K562 (cell line): ENCODE data around the gene PRDX2. TPM values are rescaled to one million over a fixed set of nuclear protein-coding genes. Genes with fewer than 3 reads are reported as not detected.

Source experiments
- FOS ChIP-seq: IDR thresholded peaks from 3 replicates; pipeline ENCODE4 v1.6.1; 2011; ENCODE audit not compliant: insufficient read length; ENCODE audit errors: extremely low read depth
- GTF2E2 ChIP-seq: fragments of 200-800 bp; sonication (Bioruptor generic); IDR thresholded peaks from 2 replicates; pipeline ENCODE4 v1.6.1; 2016; ENCODE audit warnings: missing genetic modification characterization, missing compliant biosample characterization
- HMG20A ChIP-seq: fragments of 450-650 bp; formaldehyde crosslinking; conservative IDR thresholded peaks from 2 replicates; pipeline ENCODE4 v1.4.0; 2020; ENCODE audit warnings: mild to moderate bottlenecking, mixed read lengths
- JUNB ChIP-seq: fragments of 450-650 bp; formaldehyde crosslinking; conservative IDR thresholded peaks from 2 replicates; pipeline ENCODE4 v1.4.0; 2020; ENCODE audit warnings: mild to moderate bottlenecking
- MAFG ChIP-seq: fragments of 450-650 bp; conservative IDR thresholded peaks from 2 replicates; pipeline ENCODE4 v1.6.1; 2016; ENCODE audit warnings: missing genetic modification characterization, missing compliant biosample characterization
- PURB ChIP-seq: sonication (generic); formaldehyde crosslinking; IDR thresholded peaks from 2 replicates; pipeline ENCODE4 v1.9.0; 2021; ENCODE audit warnings: low read depth, mild to moderate bottlenecking, missing genetic modification reagents
- TGIF2 ChIP-seq: sonication (generic); formaldehyde crosslinking; IDR thresholded peaks from 2 replicates; pipeline ENCODE4 v1.8.1; 2022; ENCODE audit warnings: mild to moderate bottlenecking, missing genetic modification reagents, moderate library complexity
- ZNF77 ChIP-seq: fragments of 250-450 bp; sonication (Bioruptor Pico); IDR thresholded peaks from 2 replicates; pipeline ENCODE4 v1.5.0; 2020
- polyA plus RNA-seq, 8 experiments: library from polyadenylated mRNA; depleted of rRNA in 4 of 8; stranded (reverse) in 5 of 8; unstranded in 3 of 8; fragments of >200 nt; fragmentation: Nextera tagmentation in 2 of 8; fragmentation: Illumina TruSeq in 1 of 8; extraction: Ambion mirVana in 2 of 8; extraction: Trizol in 1 of 8; gene quantifications; 2 replicates each; pipeline versions ENCODE4 v1.2.1 to v1.2.3, GENCODE V29; 2011 to 2014; ENCODE audit warnings: inconsistent platforms in 1 of 8, missing spikeins in 1 of 8
- total RNA-seq, 7 experiments: library from RNA; depleted of rRNA in 6 of 7; stranded (reverse); fragments of >200 nt in 6 of 7; fragmentation: Illumina TruSeq in 2 of 7; extraction: Trizol in 2 of 7; gene quantifications; 2 replicates each; pipeline versions ENCODE4 v1.2.1 to v1.2.3, GENCODE V29; 2011 to 2021; ENCODE audit warnings: low replicate concordance in 1 of 7
- TF ChIP-seq, protein P1 (sequence below): fragments of 450-650 bp; IDR thresholded peaks from 2 replicates; pipeline ENCODE4 v1.6.1; 2016; ENCODE audit warnings: mild to moderate bottlenecking, moderate library complexity
- TF ChIP-seq, protein P2 (sequence below): sonication (generic); formaldehyde crosslinking; IDR thresholded peaks from 2 replicates; pipeline ENCODE4 v1.8.1; 2023; ENCODE audit warnings: mild to moderate bottlenecking, missing genetic modification reagents, moderate library complexity
- TF ChIP-seq, protein P3 (sequence below), 2 experiments: fragments of 200-800 bp in 1 of 2; sonication (Bioruptor generic) in 1 of 2; sonication (generic) in 1 of 2; formaldehyde crosslinking in 1 of 2; IDR thresholded peaks in 1 of 2; conservative IDR thresholded peaks in 1 of 2; 2 replicates each; pipeline versions ENCODE4 v1.5.0 to v1.6.1; 2016 to 2020; ENCODE audit warnings: missing compliant biosample characterization in 1 of 2, missing genetic modification characterization in 1 of 2, missing genetic modification reagents in 1 of 2
- TF ChIP-seq, protein P4 (sequence below): sonication (generic); formaldehyde crosslinking; IDR thresholded peaks from 2 replicates; pipeline ENCODE4 v1.8.0; 2022; ENCODE audit warnings: mild to moderate bottlenecking, missing genetic modification reagents

PRDX2 gene
- total and polyA plus RNA-seq, 9 of the 15 experiments (the other 6 are each of a cell fraction or from before 2014, with no cell fraction given), result 206 to 1,183 (median 415) TPM

DNA sequence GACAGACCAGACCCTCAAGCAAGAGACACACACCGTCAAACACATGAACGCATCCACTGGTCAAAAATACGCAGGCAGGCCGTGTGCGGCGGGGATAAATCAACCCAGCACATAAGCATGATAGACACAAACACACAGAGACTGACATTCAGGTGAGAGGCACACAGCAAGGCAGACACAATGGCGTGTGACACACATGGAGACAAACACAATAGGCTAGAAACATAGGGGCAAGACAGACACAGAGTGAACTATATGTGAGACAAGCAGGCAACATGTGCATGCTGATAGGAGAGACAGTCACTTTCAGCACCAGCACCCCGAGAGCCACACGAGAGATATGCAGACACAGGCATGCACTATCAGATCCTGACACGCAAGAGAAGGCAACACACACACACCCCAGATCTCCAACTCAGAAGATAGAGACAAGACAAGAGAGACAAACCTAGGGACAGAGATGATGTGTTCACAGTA lies 17.2 kb downstream of the PRDX2 start (continued):
- TF ChIP-seq, protein P1, sequence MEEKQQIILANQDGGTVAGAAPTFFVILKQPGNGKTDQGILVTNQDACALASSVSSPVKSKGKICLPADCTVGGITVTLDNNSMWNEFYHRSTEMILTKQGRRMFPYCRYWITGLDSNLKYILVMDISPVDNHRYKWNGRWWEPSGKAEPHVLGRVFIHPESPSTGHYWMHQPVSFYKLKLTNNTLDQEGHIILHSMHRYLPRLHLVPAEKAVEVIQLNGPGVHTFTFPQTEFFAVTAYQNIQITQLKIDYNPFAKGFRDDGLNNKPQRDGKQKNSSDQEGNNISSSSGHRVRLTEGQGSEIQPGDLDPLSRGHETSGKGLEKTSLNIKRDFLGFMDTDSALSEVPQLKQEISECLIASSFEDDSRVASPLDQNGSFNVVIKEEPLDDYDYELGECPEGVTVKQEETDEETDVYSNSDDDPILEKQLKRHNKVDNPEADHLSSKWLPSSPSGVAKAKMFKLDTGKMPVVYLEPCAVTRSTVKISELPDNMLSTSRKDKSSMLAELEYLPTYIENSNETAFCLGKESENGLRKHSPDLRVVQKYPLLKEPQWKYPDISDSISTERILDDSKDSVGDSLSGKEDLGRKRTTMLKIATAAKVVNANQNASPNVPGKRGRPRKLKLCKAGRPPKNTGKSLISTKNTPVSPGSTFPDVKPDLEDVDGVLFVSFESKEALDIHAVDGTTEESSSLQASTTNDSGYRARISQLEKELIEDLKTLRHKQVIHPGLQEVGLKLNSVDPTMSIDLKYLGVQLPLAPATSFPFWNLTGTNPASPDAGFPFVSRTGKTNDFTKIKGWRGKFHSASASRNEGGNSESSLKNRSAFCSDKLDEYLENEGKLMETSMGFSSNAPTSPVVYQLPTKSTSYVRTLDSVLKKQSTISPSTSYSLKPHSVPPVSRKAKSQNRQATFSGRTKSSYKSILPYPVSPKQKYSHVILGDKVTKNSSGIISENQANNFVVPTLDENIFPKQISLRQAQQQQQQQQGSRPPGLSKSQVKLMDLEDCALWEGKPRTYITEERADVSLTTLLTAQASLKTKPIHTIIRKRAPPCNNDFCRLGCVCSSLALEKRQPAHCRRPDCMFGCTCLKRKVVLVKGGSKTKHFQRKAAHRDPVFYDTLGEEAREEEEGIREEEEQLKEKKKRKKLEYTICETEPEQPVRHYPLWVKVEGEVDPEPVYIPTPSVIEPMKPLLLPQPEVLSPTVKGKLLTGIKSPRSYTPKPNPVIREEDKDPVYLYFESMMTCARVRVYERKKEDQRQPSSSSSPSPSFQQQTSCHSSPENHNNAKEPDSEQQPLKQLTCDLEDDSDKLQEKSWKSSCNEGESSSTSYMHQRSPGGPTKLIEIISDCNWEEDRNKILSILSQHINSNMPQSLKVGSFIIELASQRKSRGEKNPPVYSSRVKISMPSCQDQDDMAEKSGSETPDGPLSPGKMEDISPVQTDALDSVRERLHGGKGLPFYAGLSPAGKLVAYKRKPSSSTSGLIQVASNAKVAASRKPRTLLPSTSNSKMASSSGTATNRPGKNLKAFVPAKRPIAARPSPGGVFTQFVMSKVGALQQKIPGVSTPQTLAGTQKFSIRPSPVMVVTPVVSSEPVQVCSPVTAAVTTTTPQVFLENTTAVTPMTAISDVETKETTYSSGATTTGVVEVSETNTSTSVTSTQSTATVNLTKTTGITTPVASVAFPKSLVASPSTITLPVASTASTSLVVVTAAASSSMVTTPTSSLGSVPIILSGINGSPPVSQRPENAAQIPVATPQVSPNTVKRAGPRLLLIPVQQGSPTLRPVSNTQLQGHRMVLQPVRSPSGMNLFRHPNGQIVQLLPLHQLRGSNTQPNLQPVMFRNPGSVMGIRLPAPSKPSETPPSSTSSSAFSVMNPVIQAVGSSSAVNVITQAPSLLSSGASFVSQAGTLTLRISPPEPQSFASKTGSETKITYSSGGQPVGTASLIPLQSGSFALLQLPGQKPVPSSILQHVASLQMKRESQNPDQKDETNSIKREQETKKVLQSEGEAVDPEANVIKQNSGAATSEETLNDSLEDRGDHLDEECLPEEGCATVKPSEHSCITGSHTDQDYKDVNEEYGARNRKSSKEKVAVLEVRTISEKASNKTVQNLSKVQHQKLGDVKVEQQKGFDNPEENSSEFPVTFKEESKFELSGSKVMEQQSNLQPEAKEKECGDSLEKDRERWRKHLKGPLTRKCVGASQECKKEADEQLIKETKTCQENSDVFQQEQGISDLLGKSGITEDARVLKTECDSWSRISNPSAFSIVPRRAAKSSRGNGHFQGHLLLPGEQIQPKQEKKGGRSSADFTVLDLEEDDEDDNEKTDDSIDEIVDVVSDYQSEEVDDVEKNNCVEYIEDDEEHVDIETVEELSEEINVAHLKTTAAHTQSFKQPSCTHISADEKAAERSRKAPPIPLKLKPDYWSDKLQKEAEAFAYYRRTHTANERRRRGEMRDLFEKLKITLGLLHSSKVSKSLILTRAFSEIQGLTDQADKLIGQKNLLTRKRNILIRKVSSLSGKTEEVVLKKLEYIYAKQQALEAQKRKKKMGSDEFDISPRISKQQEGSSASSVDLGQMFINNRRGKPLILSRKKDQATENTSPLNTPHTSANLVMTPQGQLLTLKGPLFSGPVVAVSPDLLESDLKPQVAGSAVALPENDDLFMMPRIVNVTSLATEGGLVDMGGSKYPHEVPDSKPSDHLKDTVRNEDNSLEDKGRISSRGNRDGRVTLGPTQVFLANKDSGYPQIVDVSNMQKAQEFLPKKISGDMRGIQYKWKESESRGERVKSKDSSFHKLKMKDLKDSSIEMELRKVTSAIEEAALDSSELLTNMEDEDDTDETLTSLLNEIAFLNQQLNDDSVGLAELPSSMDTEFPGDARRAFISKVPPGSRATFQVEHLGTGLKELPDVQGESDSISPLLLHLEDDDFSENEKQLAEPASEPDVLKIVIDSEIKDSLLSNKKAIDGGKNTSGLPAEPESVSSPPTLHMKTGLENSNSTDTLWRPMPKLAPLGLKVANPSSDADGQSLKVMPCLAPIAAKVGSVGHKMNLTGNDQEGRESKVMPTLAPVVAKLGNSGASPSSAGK, result peak; percentile 68
- TF ChIP-seq TGIF2 (CRISPR knock-in tag) (no peak), JUNB (no peak), FOS (no peak), GTF2E2 (tag) (no peak), HMG20A (CRISPR knock-in tag) (no peak), MAFG (tag) (no peak; the same call in 1 of the 2 replicates), ZNF77 (CRISPR knock-in tag) (no peak), PURB (no peak)
- TF ChIP-seq, protein P2, sequence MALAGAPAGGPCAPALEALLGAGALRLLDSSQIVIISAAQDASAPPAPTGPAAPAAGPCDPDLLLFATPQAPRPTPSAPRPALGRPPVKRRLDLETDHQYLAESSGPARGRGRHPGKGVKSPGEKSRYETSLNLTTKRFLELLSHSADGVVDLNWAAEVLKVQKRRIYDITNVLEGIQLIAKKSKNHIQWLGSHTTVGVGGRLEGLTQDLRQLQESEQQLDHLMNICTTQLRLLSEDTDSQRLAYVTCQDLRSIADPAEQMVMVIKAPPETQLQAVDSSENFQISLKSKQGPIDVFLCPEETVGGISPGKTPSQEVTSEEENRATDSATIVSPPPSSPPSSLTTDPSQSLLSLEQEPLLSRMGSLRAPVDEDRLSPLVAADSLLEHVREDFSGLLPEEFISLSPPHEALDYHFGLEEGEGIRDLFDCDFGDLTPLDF (CRISPR knock-in tag), result no peak
- TF ChIP-seq, protein P3, sequence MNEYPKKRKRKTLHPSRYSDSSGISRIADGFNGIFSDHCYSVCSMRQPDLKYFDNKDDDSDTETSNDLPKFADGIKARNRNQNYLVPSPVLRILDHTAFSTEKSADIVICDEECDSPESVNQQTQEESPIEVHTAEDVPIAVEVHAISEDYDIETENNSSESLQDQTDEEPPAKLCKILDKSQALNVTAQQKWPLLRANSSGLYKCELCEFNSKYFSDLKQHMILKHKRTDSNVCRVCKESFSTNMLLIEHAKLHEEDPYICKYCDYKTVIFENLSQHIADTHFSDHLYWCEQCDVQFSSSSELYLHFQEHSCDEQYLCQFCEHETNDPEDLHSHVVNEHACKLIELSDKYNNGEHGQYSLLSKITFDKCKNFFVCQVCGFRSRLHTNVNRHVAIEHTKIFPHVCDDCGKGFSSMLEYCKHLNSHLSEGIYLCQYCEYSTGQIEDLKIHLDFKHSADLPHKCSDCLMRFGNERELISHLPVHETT (CRISPR knock-in tag; conservative IDR thresholded peaks at IDR 0.05 in 1 of 2, IDR thresholded peaks at IDR 0.05 in 1 of 2), result peak in 1 of 2 experiments; percentile 49; a peak in 1 of 4 replicates
- TF ChIP-seq, protein P4, sequence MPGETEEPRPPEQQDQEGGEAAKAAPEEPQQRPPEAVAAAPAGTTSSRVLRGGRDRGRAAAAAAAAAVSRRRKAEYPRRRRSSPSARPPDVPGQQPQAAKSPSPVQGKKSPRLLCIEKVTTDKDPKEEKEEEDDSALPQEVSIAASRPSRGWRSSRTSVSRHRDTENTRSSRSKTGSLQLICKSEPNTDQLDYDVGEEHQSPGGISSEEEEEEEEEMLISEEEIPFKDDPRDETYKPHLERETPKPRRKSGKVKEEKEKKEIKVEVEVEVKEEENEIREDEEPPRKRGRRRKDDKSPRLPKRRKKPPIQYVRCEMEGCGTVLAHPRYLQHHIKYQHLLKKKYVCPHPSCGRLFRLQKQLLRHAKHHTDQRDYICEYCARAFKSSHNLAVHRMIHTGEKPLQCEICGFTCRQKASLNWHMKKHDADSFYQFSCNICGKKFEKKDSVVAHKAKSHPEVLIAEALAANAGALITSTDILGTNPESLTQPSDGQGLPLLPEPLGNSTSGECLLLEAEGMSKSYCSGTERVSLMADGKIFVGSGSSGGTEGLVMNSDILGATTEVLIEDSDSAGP (CRISPR knock-in tag), result no peak
